Measurements from ENCODE around the gene KRTAP4-12. TPM values are rescaled to one million over a fixed set of nuclear protein-coding genes. Genes with fewer than 3 reads are reported as not detected.
A peak's percentile ranks its signal among the peaks of the same experiment; 100 is the strongest.

Gene KRTAP4-12
- polyA plus RNA-seq, 1 donor (not counting 4 experiments of a cell fraction or from before 2014, with no cell fraction given) = not detected

DNA sequence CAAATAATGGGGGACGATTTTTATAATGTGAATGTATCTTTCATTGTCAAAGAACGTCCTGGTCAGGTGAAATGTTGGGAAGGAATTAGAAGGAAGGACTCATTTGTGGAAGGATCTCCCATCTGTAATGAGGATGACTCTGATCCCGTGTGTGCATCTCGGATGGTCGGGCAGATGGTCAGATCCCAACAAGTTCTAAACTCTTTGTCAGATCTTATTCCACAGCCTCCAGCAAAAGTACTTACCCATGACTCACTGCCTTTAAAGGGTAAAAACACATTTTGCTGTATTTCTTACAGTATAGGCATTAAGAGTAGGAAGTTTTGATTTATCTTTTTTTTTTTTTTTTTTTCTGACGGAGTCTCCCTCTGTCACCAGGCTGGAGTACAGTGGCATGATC, 25.5 kb downstream of the KRTAP4-12 start:
- FAIRE-seq = peak; percentile 96
- TF ChIP-seq EZH2 (IDR thresholded peaks at IDR 0.05; ENCODE audit: low read length) = no peak
- TF ChIP-seq, protein P1, sequence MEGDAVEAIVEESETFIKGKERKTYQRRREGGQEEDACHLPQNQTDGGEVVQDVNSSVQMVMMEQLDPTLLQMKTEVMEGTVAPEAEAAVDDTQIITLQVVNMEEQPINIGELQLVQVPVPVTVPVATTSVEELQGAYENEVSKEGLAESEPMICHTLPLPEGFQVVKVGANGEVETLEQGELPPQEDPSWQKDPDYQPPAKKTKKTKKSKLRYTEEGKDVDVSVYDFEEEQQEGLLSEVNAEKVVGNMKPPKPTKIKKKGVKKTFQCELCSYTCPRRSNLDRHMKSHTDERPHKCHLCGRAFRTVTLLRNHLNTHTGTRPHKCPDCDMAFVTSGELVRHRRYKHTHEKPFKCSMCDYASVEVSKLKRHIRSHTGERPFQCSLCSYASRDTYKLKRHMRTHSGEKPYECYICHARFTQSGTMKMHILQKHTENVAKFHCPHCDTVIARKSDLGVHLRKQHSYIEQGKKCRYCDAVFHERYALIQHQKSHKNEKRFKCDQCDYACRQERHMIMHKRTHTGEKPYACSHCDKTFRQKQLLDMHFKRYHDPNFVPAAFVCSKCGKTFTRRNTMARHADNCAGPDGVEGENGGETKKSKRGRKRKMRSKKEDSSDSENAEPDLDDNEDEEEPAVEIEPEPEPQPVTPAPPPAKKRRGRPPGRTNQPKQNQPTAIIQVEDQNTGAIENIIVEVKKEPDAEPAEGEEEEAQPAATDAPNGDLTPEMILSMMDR (optimal IDR thresholded peaks at IDR 0.05 in 1 of 3, IDR thresholded peaks at IDR 0.05 in 1 of 3, conservative IDR thresholded peaks at IDR 0.05 in 1 of 3; ENCODE audit: extremely low read depth in 1 of 3, insufficient read depth in 2 of 3, low read length in 3 of 3) = no peak

DNA sequence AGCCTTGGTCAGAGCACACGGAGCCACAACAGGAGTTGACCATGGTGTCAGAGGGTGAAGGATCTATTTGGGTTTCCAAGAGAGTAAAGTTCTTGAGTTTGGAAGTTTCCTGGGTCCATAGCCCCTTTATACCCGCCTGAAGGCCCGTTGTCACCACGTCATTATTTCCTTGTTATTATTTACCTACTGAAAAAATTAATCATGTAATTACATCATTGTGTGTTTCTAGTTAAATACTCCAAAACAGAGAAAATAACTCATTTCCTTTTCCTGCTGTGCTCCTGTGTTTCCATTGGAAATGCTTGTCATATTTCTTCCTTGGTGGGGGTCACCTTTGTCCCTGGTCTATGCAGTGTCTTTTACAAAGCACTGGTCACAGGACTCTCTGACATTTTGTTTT, 25.9 kb downstream of the KRTAP4-12 start, which contains the start of gene KRTAP4-8:
KRTAP4-8 (minus strand) TSS at position 101 of the 400 bp plus-strand sequence; CDS start at position 43, 58 bp downstream.
- H3K27me3 ChIP-seq (ENCODE audit: control insufficient read depth, extremely low read depth, insufficient read depth, low read length) = no peaks in the 10 kb centered on the region
- dilution Hi-C loops (cut with MboI; ENCODE audit: extremely low pct_ligation_motif_present, low sequenced_read_pairs) = no loop called here
- no peaks in the 10 kb centered on the region for H3K9me1 ChIP-seq (ENCODE audit: control insufficient read depth, extremely low read depth, insufficient read depth, low read length)
- H4K20me1 ChIP-seq (ENCODE audit: control insufficient read depth, extremely low read depth, insufficient read depth, low read length) = no peaks in the 10 kb centered on the region
- peak within 1 kb of the TSS; percentile 59 for H3K4me2 ChIP-seq (ENCODE audit: control insufficient read depth, extremely low read depth, insufficient read depth, low read depth, low read length)
- no peaks in the 10 kb centered on the region for H3K79me2 ChIP-seq (ENCODE audit: control insufficient read depth, insufficient read depth, low read length)
- no peak within 1 kb of the TSS for H2AFZ ChIP-seq (ENCODE audit: control insufficient read depth, low read length)
- H3K27ac ChIP-seq (ENCODE audit: control insufficient read depth, insufficient read depth, low read length) = peak within 1 kb of the TSS; percentile 55
- DNase-seq (ENCODE audit: low read depth, low spot score) (no peak), FAIRE-seq (no peak)
- H3K9ac ChIP-seq (ENCODE audit: control insufficient read depth, extremely low read depth, insufficient read depth, low read length) = no peak within 1 kb of the TSS
- no peak within 1 kb of the TSS for H3K4me3 ChIP-seq (ENCODE audit: control insufficient read depth in 2 of 3, extremely low read depth in 1 of 3, insufficient read depth in 2 of 3, low read depth in 1 of 3, low read length in 3 of 3)
- no peaks in the 10 kb centered on the region for H3K9me3 ChIP-seq (ENCODE audit: control insufficient read depth, low read depth, low read length)
- no peaks in the 10 kb centered on the region for H3K36me3 ChIP-seq (ENCODE audit: control insufficient read depth in 2 of 2, extremely low read depth in 1 of 2, insufficient read depth in 2 of 2, low read length in 2 of 2)
- TF ChIP-seq EZH2 (IDR thresholded peaks at IDR 0.05; ENCODE audit: low read length) = no peak
- TF ChIP-seq, protein P1 (optimal IDR thresholded peaks at IDR 0.05 in 1 of 3, IDR thresholded peaks at IDR 0.05 in 1 of 3, conservative IDR thresholded peaks at IDR 0.05 in 1 of 3; ENCODE audit: extremely low read depth in 1 of 3, insufficient read depth in 2 of 3, low read length in 3 of 3) = no peak
- peaks cover 23% of the 10 kb centered on the region for H3K4me1 ChIP-seq (ENCODE audit: control insufficient read depth, extremely low read depth, insufficient read depth, low read length)

More for the DNA sequence above, 25.5 kb downstream of the KRTAP4-12 start:
- no peaks in the 10 kb centered on the region for H3K9me3 ChIP-seq (ENCODE audit: control insufficient read depth, low read depth, low read length)
- H3K36me3 ChIP-seq (ENCODE audit: control insufficient read depth in 2 of 2, extremely low read depth in 1 of 2, insufficient read depth in 2 of 2, low read length in 2 of 2) = no peaks in the 10 kb centered on the region
- no peaks in the 10 kb centered on the region for H3K27me3 ChIP-seq (ENCODE audit: control insufficient read depth, extremely low read depth, insufficient read depth, low read length)
- dilution Hi-C loops (cut with MboI; ENCODE audit: extremely low pct_ligation_motif_present, low sequenced_read_pairs) = no loop called here
- peak overlapping the region; percentile 55 for H3K27ac ChIP-seq (ENCODE audit: control insufficient read depth, insufficient read depth, low read length)
- H3K4me3 ChIP-seq (ENCODE audit: control insufficient read depth in 2 of 3, extremely low read depth in 1 of 3, insufficient read depth in 2 of 3, low read depth in 1 of 3, low read length in 3 of 3) = no peak overlapping the region
- H3K79me2 ChIP-seq (ENCODE audit: control insufficient read depth, insufficient read depth, low read length) = no peaks in the 10 kb centered on the region
- no peak overlapping the region for H2AFZ ChIP-seq (ENCODE audit: control insufficient read depth, low read length)
- peak; percentile 81 for DNase-seq (ENCODE audit: low read depth, low spot score)
- no peaks in the 10 kb centered on the region for H3K9me1 ChIP-seq (ENCODE audit: control insufficient read depth, extremely low read depth, insufficient read depth, low read length)
- H3K9ac ChIP-seq (ENCODE audit: control insufficient read depth, extremely low read depth, insufficient read depth, low read length) = no peak overlapping the region
- H3K4me1 ChIP-seq (ENCODE audit: control insufficient read depth, extremely low read depth, insufficient read depth, low read length) = peaks cover 23% of the 10 kb centered on the region
- no peaks in the 10 kb centered on the region for H4K20me1 ChIP-seq (ENCODE audit: control insufficient read depth, extremely low read depth, insufficient read depth, low read length)
- peak overlapping the region; percentile 59 for H3K4me2 ChIP-seq (ENCODE audit: control insufficient read depth, extremely low read depth, insufficient read depth, low read depth, low read length)
